ENCODE results near the gene SMIM27.
"Not testable (repeated sequence)": the region's sequence is repeated elsewhere in the genome, so short reads cannot be mapped to it uniquely, and the experiment has no call there.

SMIM27 gene

DNA sequence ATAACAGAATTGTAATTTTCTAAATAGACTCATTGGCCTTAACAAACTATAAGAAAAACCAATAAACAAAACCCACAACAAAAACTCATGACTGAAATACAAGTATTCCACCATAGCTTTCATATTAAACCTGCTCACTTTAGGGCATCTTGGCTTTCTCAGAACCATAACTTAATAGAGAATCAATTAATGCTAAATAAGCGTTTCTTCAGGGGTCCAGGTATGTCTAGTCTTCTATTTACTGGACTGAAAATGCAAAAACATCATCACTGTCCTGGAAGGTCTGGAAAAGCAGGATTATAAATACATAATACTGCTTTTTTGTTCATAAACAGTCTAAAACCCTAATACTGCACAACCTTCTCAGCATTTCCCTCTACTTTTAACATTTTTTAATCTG, 6.2 kb upstream of the SMIM27 start:
- Histone ChIP-seq H3K36me3 (ENCODE audit: insufficient read depth, insufficient read length, low read length) (peaks cover 52% of the 10 kb centered on the region), H3K4me3 (ENCODE audit: insufficient read length, low read depth) (no peak overlapping the region), H3K9me3 (ENCODE audit: insufficient read depth, low read length) (no peaks in the 10 kb centered on the region), H3K27me3 (ENCODE audit: insufficient read depth, insufficient read length) (no peaks in the 10 kb centered on the region), H3K9ac (ENCODE audit: insufficient read length, low read depth) (no peak overlapping the region), H3K4me1 (ENCODE audit: insufficient read depth, insufficient read length) (no peaks in the 10 kb centered on the region)
- DNase-seq (ENCODE audit: low read depth, low spot score), result no peak
- TF ChIP-seq YY1 (IDR thresholded peaks at IDR 0.05; ENCODE audit: insufficient read depth, insufficient read length) (no peak), SUZ12 (IDR thresholded peaks at IDR 0.05; ENCODE audit: extremely low read depth, insufficient read depth, insufficient read length) (no peak), ZNF274 (IDR thresholded peaks at IDR 0.05; ENCODE audit: low read depth, low read length) (no peak)

DNA sequence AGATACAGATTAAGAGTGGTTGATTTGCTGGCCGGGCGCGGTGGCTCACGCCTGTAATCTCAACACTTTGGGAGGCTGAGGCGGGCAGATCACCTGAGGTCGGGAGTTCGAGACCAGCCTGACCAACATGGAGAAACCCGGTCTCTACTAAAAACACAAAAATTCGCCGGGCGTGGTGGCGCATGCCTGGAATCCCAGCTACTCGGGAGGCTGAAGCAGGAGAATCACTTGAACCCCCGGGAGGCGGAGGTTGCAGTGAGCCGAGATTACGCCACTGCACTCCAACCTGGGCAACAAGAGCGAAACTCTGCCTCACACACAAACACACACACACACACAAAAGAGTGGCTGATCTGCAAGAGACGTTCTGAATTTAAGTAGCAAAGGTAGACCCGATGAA, 3.9 kb upstream of the SMIM27 start:
- H3K36me3 ChIP-seq (ENCODE audit: insufficient read depth, insufficient read length, low read length), result peaks cover 29% of the 10 kb centered on the region
- H3K4me1 ChIP-seq (ENCODE audit: insufficient read depth, insufficient read length); H3K27me3 ChIP-seq (ENCODE audit: insufficient read depth, insufficient read length); H3K9me3 ChIP-seq (ENCODE audit: insufficient read depth, low read length); H3K4me3 ChIP-seq (ENCODE audit: insufficient read length, low read depth); DNase-seq (ENCODE audit: low read depth, low spot score); H3K9ac ChIP-seq (ENCODE audit: insufficient read length, low read depth): not testable (repeated sequence)

DNA sequence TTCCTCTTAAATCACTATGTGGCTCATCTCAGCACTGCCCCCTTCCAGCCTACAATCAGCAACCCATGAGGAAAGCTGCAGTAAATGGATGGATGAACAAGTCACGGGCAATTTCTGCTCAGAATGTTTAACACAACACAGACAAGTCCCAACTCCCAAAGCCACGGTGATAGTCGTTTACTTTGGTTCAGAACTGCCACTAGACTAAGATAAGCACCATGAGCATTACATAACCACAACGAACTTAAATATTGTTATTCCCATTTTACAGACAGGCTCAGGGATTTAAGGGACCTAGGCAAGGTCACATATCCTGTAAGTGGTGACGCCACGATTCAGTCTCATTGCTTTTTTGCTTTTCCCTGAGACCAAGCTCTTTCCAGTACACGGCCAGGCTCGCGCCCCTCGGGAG, 2.0 kb upstream of the SMIM27 start:
- DNase-seq (ENCODE audit: low read depth, low spot score), result no peak
- no peaks in the 10 kb centered on the region for H3K27me3 ChIP-seq (ENCODE audit: insufficient read depth, insufficient read length)

DNA sequence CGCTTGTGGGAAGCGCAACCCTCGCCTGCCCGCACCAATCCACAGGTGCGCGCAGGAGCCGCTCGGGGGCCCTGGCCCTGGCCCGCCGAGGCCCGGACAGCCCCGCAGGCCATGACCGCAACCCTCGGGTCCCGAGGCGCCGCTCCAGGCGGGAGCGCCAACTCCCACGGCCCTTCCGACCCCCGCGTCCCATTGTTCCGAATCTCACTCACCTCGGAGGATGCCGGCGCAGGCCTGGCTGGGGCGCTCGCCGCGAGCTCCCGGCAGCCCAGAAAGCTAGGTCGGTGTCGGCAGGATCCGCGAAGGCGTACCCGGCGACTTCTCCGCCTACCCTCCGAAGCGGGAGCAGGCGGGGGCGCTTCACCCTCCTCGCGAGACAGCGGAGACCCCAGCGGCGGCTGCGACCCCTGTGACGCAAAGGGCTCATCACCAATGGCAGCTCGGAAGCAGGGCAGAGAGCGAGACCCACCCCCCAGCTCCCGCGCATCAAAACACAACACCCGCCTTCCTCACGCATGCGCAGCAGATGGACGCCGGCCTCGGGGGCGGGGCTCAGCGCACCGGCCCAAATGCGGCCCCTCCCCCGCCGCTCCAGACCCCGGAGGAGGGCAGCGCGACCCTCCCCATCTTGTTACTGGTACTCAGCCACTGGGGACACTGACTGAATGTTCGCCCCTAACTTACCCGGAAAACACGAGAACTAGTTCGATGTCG, 1.4 kb upstream of the SMIM27 start:
- H3K4me1 ChIP-seq (ENCODE audit: insufficient read depth, insufficient read length), result no peaks in the 10 kb centered on the region
- H3K4me3 ChIP-seq (ENCODE audit: insufficient read length, low read depth), result peak overlapping the region; percentile 96
- peak; percentile 90 for DNase-seq (ENCODE audit: low read depth, low spot score)
- TF ChIP-seq SUZ12 (IDR thresholded peaks at IDR 0.05; ENCODE audit: extremely low read depth, insufficient read depth, insufficient read length) (no peak), YY1 (IDR thresholded peaks at IDR 0.05; ENCODE audit: insufficient read depth, insufficient read length) (no peak), ZNF274 (IDR thresholded peaks at IDR 0.05; ENCODE audit: low read depth, low read length) (no peak)
- H3K27me3 ChIP-seq (ENCODE audit: insufficient read depth, insufficient read length), result no peaks in the 10 kb centered on the region
- no peaks in the 10 kb centered on the region for H3K9me3 ChIP-seq (ENCODE audit: insufficient read depth, low read length)
- peak overlapping the region; percentile 97 for H3K9ac ChIP-seq (ENCODE audit: insufficient read length, low read depth)
- peaks cover 19% of the 10 kb centered on the region for H3K36me3 ChIP-seq (ENCODE audit: insufficient read depth, insufficient read length, low read length)

More for the DNA sequence above, 2.0 kb upstream of the SMIM27 start:
- no peaks in the 10 kb centered on the region for H3K9me3 ChIP-seq (ENCODE audit: insufficient read depth, low read length)
- H3K4me3 ChIP-seq (ENCODE audit: insufficient read length, low read depth), result peak overlapping the region; percentile 96
- peak overlapping the region; percentile 97 for H3K9ac ChIP-seq (ENCODE audit: insufficient read length, low read depth)
- peaks cover 16% of the 10 kb centered on the region for H3K36me3 ChIP-seq (ENCODE audit: insufficient read depth, insufficient read length, low read length)
- TF ChIP-seq ZNF274 (IDR thresholded peaks at IDR 0.05; ENCODE audit: low read depth, low read length) (no peak), SUZ12 (IDR thresholded peaks at IDR 0.05; ENCODE audit: extremely low read depth, insufficient read depth, insufficient read length) (no peak), YY1 (IDR thresholded peaks at IDR 0.05; ENCODE audit: insufficient read depth, insufficient read length) (no peak)
- no peaks in the 10 kb centered on the region for H3K4me1 ChIP-seq (ENCODE audit: insufficient read depth, insufficient read length)

DNA sequence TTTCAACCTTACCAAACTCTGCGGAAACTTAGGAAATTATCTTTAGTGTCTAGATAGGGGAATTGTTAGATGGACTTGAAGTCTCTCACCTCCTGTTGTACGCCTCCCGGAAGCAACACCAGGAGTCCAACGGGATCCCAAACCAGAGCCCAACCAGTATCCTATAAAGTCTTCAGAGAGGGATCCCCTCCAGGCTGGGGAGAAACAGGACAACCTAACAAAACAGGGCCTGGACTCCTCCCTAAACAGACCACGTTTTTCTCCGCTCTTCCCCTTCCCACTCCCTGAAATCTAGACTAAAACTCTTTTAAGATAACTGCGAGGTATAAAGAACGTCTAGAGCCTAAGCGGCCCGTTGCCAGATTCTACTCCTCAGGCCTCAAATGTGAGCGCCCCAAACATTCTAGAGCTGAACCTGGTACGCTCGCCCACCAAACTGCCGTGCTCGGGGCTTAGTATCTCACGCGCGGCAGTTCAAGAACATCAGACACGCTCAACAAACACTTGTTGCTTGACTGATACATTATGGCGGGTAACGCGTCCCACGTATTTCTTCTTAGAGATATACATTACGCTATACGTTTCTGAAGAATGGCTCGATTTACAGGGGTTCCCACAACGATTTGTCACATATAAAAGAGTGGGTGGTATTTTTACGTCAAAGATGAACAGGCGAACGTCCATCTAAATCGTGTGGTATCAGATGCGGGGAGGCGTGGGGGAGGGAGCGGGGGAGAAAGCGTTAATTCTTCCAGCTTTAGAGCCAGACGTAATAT, 663 bp upstream of the SMIM27 start:
- H3K4me1 ChIP-seq (ENCODE audit: insufficient read depth, insufficient read length), result no peaks in the 10 kb centered on the region
- H3K4me3 ChIP-seq (ENCODE audit: insufficient read length, low read depth), result peak overlapping the region; percentile 85
- TF ChIP-seq SUZ12 (IDR thresholded peaks at IDR 0.05; ENCODE audit: extremely low read depth, insufficient read depth, insufficient read length) (no peak), ZNF274 (IDR thresholded peaks at IDR 0.05; ENCODE audit: low read depth, low read length) (no peak), YY1 (IDR thresholded peaks at IDR 0.05; ENCODE audit: insufficient read depth, insufficient read length) (no peak)
- no peaks in the 10 kb centered on the region for H3K9me3 ChIP-seq (ENCODE audit: insufficient read depth, low read length)
- peaks cover 21% of the 10 kb centered on the region for H3K36me3 ChIP-seq (ENCODE audit: insufficient read depth, insufficient read length, low read length)
- H3K27me3 ChIP-seq (ENCODE audit: insufficient read depth, insufficient read length), result no peaks in the 10 kb centered on the region
- DNase-seq (ENCODE audit: low read depth, low spot score), result no peak
- H3K9ac ChIP-seq (ENCODE audit: insufficient read length, low read depth), result peak overlapping the region; percentile 91

DNA sequence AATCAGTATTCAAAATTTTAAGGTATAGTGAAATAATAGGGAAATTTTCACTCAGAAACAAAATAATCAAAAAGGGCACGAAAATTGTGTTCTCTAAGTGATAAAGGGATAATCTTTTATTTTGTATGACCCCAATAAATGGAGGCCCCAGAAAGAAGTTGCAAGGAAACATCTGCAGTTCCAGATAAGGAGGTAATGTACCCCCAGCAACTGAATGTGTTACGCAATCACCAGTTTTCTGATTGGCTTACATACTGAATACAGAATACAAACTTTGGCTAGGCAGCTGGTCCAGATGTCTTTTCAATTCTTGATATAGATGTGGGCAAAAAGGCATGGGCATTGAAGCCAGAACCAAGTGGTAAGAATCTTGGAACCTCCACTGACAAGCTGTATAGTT, 2.0 kb downstream of the SMIM27 start:
- Histone ChIP-seq H3K27me3 (ENCODE audit: insufficient read depth, insufficient read length) (no peaks in the 10 kb centered on the region), H3K36me3 (ENCODE audit: insufficient read depth, insufficient read length, low read length) (peaks cover 16% of the 10 kb centered on the region), H3K9ac (ENCODE audit: insufficient read length, low read depth) (no peak overlapping the region), H3K4me1 (ENCODE audit: insufficient read depth, insufficient read length) (no peaks in the 10 kb centered on the region), H3K9me3 (ENCODE audit: insufficient read depth, low read length) (no peaks in the 10 kb centered on the region), H3K4me3 (ENCODE audit: insufficient read length, low read depth) (no peak overlapping the region)
- no peak for DNase-seq (ENCODE audit: low read depth, low spot score)
- TF ChIP-seq ZNF274 (IDR thresholded peaks at IDR 0.05; ENCODE audit: low read depth, low read length) (no peak), SUZ12 (IDR thresholded peaks at IDR 0.05; ENCODE audit: extremely low read depth, insufficient read depth, insufficient read length) (no peak), YY1 (IDR thresholded peaks at IDR 0.05; ENCODE audit: insufficient read depth, insufficient read length) (no peak)

DNA sequence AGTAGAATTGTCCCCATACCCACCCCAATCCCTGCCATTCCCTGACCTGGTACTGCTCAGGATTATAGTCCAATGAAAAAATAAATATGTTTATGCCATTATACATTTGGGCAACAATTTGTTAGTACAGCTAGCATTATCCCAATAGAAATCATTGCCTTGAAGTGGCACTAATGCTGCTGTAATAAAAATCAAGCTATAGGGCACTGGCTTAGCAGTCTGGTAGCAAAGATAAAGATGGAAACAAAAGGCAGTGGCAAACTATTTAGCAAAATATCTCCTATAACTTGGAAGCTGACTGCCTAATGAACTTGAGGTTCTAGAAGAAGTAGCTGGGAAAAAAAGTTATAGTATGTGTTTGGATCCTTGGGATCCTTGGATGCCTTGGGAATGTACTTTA, 2.5 kb downstream of the SMIM27 start:
- H3K4me1 ChIP-seq (ENCODE audit: insufficient read depth, insufficient read length), result no peaks in the 10 kb centered on the region
- H3K4me3 ChIP-seq (ENCODE audit: insufficient read length, low read depth), result no peak overlapping the region
- H3K36me3 ChIP-seq (ENCODE audit: insufficient read depth, insufficient read length, low read length), result peaks cover 14% of the 10 kb centered on the region
- no peak for DNase-seq (ENCODE audit: low read depth, low spot score)
- H3K9me3 ChIP-seq (ENCODE audit: insufficient read depth, low read length), result no peaks in the 10 kb centered on the region
- no peak for TF ChIP-seq SUZ12 (IDR thresholded peaks at IDR 0.05; ENCODE audit: extremely low read depth, insufficient read depth, insufficient read length)
- TF ChIP-seq ZNF274 (IDR thresholded peaks at IDR 0.05; ENCODE audit: low read depth, low read length), result no peak
- no peak for TF ChIP-seq YY1 (IDR thresholded peaks at IDR 0.05; ENCODE audit: insufficient read depth, insufficient read length)
- H3K9ac ChIP-seq (ENCODE audit: insufficient read length, low read depth), result no peak overlapping the region
- no peaks in the 10 kb centered on the region for H3K27me3 ChIP-seq (ENCODE audit: insufficient read depth, insufficient read length)
